DOHH2 (cell line): ENCODE measurements around the gene PICALM.

Source experiments
- EZH2phosphoT487 ChIP-seq: fragments of 200-600 bp; sonication (generic); IDR thresholded peaks from 2 replicates; pipeline ENCODE4 v1.6.1; 2017; ENCODE audit warnings: borderline replicate concordance, mild to moderate bottlenecking, antibody characterized with exemption, low read length, moderate library complexity, mixed read lengths
- TF ChIP-seq, protein P1 (sequence below): fragments of 200-600 bp; sonication (generic); IDR thresholded peaks from one replicate; pipeline ENCODE4 v1.5.1; 2014; ENCODE audit warnings: antibody characterized with exemption, mild to moderate bottlenecking, low read depth, low read length; ENCODE audit not compliant: poor library complexity, severe bottlenecking

DNA sequence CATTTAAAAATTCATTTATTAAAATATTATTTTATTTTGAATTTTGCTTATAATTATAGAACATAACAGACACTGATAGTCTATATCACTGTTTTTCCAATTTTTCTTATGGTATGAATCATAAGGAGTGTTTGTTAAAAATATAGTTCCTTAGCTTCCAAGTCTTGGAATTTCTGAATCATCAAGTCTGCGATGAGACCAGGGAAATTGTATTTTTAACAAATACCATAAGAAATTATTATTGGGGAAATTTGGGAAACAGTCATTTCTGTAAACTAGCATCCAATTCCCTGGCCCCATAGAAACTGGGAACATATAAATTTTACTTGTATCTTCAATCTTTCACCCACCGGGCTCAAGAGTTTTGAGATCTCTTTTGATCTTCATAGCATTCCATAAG, 38.0 kb upstream of the PICALM start:
- TF ChIP-seq, protein P1, sequence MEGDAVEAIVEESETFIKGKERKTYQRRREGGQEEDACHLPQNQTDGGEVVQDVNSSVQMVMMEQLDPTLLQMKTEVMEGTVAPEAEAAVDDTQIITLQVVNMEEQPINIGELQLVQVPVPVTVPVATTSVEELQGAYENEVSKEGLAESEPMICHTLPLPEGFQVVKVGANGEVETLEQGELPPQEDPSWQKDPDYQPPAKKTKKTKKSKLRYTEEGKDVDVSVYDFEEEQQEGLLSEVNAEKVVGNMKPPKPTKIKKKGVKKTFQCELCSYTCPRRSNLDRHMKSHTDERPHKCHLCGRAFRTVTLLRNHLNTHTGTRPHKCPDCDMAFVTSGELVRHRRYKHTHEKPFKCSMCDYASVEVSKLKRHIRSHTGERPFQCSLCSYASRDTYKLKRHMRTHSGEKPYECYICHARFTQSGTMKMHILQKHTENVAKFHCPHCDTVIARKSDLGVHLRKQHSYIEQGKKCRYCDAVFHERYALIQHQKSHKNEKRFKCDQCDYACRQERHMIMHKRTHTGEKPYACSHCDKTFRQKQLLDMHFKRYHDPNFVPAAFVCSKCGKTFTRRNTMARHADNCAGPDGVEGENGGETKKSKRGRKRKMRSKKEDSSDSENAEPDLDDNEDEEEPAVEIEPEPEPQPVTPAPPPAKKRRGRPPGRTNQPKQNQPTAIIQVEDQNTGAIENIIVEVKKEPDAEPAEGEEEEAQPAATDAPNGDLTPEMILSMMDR: no peak
- no peak for TF ChIP-seq EZH2phosphoT487
